GM12872 (cell line): ENCODE measurements around the gene ZNF600.
A peak's percentile ranks its signal among the peaks of the same experiment; 100 is the strongest.

Source experiments
- TF ChIP-seq, protein P1 (sequence below): IDR thresholded peaks from 3 replicates; pipeline ENCODE4 v1.5.1; 2011; ENCODE audit warnings: low read depth, mild to moderate bottlenecking, low read length, moderate library complexity; ENCODE audit not compliant: insufficient read depth

The ZNF600 gene

DNA sequence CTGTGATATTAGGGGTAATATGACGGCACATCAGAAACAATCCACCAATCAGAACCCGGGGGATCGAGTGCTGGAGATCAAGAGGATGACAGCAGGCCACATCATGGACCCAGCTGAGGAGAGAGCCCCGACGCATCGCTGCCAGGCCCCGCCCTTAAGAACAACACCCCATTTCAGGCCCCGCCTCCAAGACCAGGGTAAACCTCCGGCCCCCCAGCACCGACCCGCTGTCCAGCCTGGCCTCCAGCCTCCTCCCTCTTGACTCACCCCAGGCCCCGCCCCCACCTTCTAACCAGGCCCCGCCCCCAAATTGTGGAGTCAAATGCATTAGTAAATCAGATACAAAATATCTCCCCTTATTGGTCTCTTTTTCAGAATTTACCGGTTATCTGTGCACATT lies 47.0 kb downstream of the ZNF600 start:
- TF ChIP-seq, protein P1, sequence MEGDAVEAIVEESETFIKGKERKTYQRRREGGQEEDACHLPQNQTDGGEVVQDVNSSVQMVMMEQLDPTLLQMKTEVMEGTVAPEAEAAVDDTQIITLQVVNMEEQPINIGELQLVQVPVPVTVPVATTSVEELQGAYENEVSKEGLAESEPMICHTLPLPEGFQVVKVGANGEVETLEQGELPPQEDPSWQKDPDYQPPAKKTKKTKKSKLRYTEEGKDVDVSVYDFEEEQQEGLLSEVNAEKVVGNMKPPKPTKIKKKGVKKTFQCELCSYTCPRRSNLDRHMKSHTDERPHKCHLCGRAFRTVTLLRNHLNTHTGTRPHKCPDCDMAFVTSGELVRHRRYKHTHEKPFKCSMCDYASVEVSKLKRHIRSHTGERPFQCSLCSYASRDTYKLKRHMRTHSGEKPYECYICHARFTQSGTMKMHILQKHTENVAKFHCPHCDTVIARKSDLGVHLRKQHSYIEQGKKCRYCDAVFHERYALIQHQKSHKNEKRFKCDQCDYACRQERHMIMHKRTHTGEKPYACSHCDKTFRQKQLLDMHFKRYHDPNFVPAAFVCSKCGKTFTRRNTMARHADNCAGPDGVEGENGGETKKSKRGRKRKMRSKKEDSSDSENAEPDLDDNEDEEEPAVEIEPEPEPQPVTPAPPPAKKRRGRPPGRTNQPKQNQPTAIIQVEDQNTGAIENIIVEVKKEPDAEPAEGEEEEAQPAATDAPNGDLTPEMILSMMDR = no peak

DNA sequence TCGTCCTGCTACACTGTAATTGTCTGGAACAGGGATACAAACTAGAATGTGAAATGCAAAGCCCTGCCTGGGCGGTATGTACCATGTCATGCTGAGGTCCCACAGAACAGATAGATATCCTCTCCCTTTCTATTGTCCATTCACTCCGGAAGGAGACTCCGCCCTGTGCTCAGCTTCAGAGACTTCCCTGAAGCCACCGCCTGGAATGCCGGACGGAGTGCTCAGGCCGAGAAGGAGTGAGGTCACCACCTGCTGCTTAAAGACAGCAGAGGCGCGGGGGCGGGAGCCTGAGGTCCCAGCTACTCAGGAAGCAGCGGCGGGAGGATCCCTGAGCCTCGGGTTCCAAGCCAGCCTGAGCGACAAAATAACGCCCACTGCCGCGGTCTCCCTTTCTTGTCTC lies 50.9 kb downstream of the ZNF600 start:
- TF ChIP-seq, protein P1 = no peak

DNA sequence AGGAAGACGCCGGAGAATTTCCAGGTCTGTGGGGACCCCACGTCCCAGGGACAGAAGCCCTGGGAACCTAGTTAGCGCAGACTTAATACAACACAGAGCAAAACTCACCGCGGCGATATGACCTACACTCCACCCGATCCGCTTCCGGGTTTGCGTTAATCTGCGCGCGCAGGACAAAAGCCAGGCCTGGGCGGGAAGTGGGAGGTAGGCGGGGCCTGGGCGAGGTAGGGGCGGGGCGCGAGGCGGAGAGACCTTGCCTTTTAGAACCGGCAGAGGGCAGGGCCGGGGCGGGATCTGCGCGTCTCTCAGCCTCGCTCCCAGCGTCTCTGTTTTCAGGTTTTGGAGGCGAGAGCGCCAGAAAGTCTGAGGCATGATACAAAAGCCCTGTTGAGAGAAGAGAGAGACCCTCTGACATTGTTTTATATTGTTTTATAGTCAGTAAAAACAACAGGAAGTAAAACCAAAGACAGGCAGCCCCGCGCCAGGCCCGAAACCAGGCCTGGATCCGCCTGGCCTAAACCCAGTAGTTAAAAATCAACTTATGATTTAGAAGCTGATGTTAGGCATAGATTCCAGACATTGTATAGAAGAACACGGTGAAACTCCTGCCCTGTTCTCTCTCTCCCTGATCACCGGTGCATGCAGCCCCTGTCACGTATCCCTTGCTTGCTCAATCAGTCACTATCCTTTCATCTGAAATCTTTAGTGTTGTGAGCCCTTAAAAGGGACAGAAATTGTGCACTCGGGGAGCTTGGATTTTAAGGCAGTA lies 51.5 kb downstream of the ZNF600 start, which contains the start of gene ZNF611:
Gene ZNF611, minus strand, starts transcription at position 152 of the 769 bp plus-strand sequence. CDS start 19,150 bp downstream, outside the sequence.
- TF ChIP-seq, protein P1 = peak; percentile 56

DNA sequence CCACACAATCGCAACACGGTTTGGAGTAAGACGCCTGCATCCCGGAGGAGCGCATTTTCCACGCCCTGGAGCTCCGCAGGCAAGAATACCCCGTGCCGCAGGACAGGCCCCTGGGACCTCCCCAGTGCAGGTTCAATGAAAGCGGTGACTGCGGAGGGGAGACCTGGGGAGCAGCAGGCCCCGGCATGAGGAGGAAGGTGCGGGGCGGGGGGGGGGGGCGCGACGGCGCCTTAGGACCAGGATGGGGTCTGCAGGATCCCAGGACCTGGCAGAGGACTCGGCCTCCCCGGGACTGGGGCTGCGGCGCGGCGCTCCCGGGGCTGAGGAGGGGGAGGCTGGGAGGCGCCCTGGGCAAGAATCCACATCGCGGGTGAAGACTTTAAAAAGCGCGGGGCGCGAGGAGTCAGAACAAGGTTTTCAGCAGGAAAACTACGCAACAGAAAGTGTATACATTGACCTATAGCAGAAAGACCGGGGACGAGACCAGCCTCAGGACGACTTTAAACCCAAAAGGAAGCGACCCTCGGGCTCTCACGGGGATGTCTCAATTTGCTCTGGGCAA lies 52.2 kb downstream of the ZNF600 start:
- TF ChIP-seq, protein P1 = no peak

DNA sequence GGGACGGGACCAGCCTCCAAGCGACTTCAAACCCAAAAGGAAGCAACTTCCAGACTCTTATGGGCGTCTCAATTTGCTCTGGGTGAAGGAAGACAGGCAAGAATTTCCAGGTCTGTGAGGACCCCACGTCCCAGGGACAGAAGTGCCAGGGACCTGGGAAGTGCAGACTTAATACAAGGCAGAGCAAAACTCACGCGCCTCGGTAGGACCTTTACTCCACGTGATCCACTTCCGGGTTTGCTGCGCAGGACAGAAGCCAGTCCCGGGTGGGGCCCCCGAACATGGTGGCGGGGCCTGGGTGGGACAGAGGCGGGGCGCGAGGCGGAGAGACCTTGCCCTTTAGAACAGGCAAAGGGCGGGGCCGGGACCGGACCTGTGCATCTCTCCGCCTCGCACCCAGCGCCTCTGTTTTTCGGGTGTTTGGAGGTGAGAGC lies 61.0 kb downstream of the ZNF600 start:
- TF ChIP-seq, protein P1 = no peak

DNA sequence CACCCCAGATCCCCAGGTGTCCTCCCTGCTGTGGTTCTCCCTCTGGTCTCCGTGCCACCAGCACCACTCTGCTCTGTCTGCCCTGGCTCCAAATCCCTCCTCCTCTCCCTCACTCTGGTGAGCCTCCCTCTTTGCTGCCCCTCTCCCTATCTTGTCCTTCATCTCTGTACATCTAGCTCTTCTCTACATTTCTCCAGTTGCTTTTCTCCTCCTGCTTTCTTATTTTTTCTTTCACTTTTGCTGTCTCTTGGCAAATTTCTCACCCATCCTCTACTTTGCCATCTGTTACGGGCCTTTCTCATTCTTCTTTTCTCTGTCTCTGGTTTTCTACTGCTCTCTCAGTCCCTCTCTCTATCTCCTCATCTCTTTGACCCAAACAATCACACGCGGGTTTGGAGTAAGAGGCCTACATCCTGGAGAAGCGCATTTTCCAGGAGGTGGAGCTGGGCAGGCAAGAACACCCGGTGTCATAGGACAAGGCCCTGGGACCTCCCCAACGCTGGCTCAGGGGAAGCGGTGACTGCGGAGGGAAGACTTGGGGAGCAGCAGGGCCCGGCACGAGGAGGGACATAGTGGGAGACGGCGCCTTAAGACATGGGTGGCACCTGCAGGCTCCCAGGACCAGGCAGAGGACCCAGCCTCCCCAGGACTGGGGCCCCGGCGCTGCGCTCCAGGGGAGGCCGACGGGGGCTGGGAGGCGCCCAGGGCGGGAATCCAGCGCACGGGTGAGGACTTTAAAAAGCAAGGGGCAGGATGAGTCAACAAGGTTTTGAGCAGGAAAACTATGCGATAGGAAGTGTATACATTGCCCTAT lies 61.7 kb downstream of the ZNF600 start:
- TF ChIP-seq, protein P1 = no peak
